Esophagus squamous epithelium (tissue), 4 donors: ENCODE measurements around the gene SFRP2.

ENCODE experiments used
- CTCF ChIP-seq, 6 experiments: fragments of 450-650 bp in 4 of 6; fragments of 200-600 bp in 2 of 6; sonication (generic) in 2 of 6; IDR thresholded peaks; one replicate each; pipeline ENCODE4 v1.5.1; 2016 to 2019; ENCODE audit warnings: antibody characterized with exemption in 6 of 6, mild to moderate bottlenecking in 4 of 6, moderate library complexity in 4 of 6
- POLR2A ChIP-seq, 4 donors: fragments of 450-650 bp; IDR thresholded peaks; one replicate each; pipeline ENCODE4 v1.6.1; 2017; ENCODE audit warnings: antibody characterized with exemption in 4 of 4, mild to moderate bottlenecking in 4 of 4, moderate library complexity in 3 of 4

DNA sequence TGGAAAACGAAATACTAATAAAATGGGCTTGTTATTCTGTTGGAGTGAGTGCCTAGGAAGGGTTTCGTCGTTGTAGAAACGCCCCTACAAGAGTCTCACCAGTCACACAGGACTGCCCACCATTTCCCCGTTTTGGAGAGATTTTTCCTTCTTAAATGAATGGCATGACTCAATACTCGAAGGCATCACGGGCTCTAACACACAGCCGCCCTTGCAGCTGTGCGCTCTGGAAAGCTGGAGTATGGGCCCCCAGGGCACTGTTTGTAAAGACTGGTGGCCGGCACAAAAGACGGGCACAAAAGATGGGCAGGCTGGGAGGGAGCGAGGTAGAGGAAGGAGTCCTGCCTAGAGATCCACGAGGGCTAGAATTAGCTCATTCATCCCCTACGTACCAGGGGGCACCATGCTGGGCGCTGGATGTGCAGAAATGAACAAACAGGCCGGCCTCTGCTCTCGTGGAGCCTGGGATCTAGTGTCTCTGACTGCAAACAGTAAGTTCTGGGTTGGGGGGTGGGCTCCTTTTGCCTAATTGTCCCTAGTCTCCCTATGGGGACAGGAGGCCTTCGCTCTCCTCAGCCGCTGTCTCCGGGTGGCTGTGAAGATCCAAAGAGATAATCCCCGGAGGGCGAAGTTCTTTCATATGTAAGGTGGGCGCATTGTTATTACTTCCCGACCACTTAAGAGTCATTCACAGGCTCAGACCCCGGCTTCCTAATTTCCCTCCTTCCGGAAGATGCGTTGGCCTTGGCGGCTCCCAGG lies 1.0 kb upstream of the SFRP2 start:
- no peak for TF ChIP-seq CTCF (IDR thresholded peaks at IDR 0.05)
- TF ChIP-seq POLR2A (IDR thresholded peaks at IDR 0.05) = no peak
